HEK293 (cell line): ENCODE data around the gene TBC1D22A.

Experiments used
- CTCF ChIA-PET: fragments of 350-600 bp; formaldehyde crosslinking; extraction: SDS; loops from one replicate; lab custom pipeline; 2021; ENCODE audit warnings: antibody characterized with exemption; lab: Yijun Ruan, JAX
- POLR2A ChIA-PET: fragments of 300-600 bp; formaldehyde crosslinking; extraction: SDS; loops from one replicate; lab custom pipeline; 2020; ENCODE audit warnings: antibody characterized with exemption, inconsistent platforms; lab: Yijun Ruan, JAX
- H3K27ac ChIP-seq: fragments of 200-500 bp; sonication (Bioruptor generic); 2 replicates; pipeline ENCODE4 v1.5.1; 2014; ENCODE audit warnings: low read depth, low read length, control low read depth, inconsistent platforms; ENCODE audit errors: extremely low read depth
- H3K36me3 ChIP-seq, 2 experiments: fragments of 200-500 bp in 1 of 2; sonication (Bioruptor generic) in 1 of 2; 1 replicate in 1 of 2; 2 replicates in 1 of 2; pipeline ENCODE4 v1.5.1; 2014 to 2017; ENCODE audit warnings: inconsistent platforms in 2 of 2, low read length in 2 of 2; ENCODE audit not compliant: control insufficient read depth in 2 of 2, insufficient read depth in 1 of 2
- H3K4me1 ChIP-seq: fragments of 200-500 bp; sonication (Bioruptor generic); 2 replicates; pipeline ENCODE4 v1.5.1; 2014; ENCODE audit warnings: mild to moderate bottlenecking, low read length, inconsistent platforms; ENCODE audit not compliant: control insufficient read depth, insufficient read depth
- H3K4me3 ChIP-seq: 2 replicates; pipeline ENCODE4 v1.5.1; 2011; ENCODE audit warnings: low read depth, mild to moderate bottlenecking, control low read depth, low read length, moderate library complexity
- H3K9me3 ChIP-seq: fragments of 200-500 bp; sonication (Bioruptor generic); 2 replicates; pipeline ENCODE4 v1.5.1; 2014; ENCODE audit warnings: low read depth, low read length, inconsistent platforms; ENCODE audit not compliant: control insufficient read depth, insufficient read depth
- MYNN ChIP-seq: fragments of 450-650 bp; formaldehyde crosslinking; IDR thresholded peaks from 2 replicates; pipeline ENCODE4 v1.5.1; 2016; ENCODE audit warnings: missing biosample characterization, missing genetic modification characterization, borderline replicate concordance
- OVOL3 ChIP-seq: fragments of 450-650 bp; formaldehyde crosslinking; IDR thresholded peaks from 2 replicates; pipeline ENCODE4 v1.5.1; 2016; ENCODE audit warnings: missing biosample characterization, missing genetic modification characterization
- PRDM2 ChIP-seq: fragments of 450-650 bp; formaldehyde crosslinking; IDR thresholded peaks from 2 replicates; pipeline ENCODE4 v1.5.1; 2016; ENCODE audit warnings: missing biosample characterization, missing genetic modification characterization, borderline replicate concordance
- ZBTB17 ChIP-seq: fragments of 450-650 bp; formaldehyde crosslinking; IDR thresholded peaks from 2 replicates; pipeline ENCODE4 v1.5.1; 2016; ENCODE audit warnings: missing biosample characterization, missing genetic modification characterization
- ZEB2 ChIP-seq: fragments of 450-650 bp; formaldehyde crosslinking; IDR thresholded peaks from 2 replicates; pipeline ENCODE4 v1.5.1; 2016; ENCODE audit warnings: missing biosample characterization, missing genetic modification characterization
- ZFP3 ChIP-seq: fragments of 450-650 bp; formaldehyde crosslinking; IDR thresholded peaks from 2 replicates; pipeline ENCODE4 v1.5.1; 2016; ENCODE audit warnings: low read depth, missing biosample characterization, missing genetic modification characterization
- ZFP69B ChIP-seq: fragments of 450-650 bp; formaldehyde crosslinking; IDR thresholded peaks from 2 replicates; pipeline ENCODE4 v1.5.1; 2016; ENCODE audit warnings: missing biosample characterization, missing genetic modification characterization
- ZNF140 ChIP-seq: fragments of 450-650 bp; formaldehyde crosslinking; IDR thresholded peaks from 2 replicates; pipeline ENCODE4 v1.5.1; 2016; ENCODE audit warnings: missing biosample characterization, missing genetic modification characterization
- ZNF19 ChIP-seq: fragments of 450-650 bp; formaldehyde crosslinking; IDR thresholded peaks from 2 replicates; pipeline ENCODE4; 2016; ENCODE audit warnings: missing biosample characterization, missing genetic modification characterization, low read depth
- ZNF2 ChIP-seq: fragments of 450-650 bp; formaldehyde crosslinking; IDR thresholded peaks from 2 replicates; pipeline ENCODE4 v1.5.1; 2016; ENCODE audit warnings: missing biosample characterization, missing genetic modification characterization
- ZNF211 ChIP-seq: fragments of 450-650 bp; formaldehyde crosslinking; IDR thresholded peaks from 2 replicates; pipeline ENCODE4 v1.5.1; 2016; ENCODE audit warnings: low read depth, missing biosample characterization, missing genetic modification characterization
- ZNF223 ChIP-seq: fragments of 450-650 bp; formaldehyde crosslinking; IDR thresholded peaks from 2 replicates; pipeline ENCODE4 v1.5.1; 2016; ENCODE audit warnings: missing biosample characterization, missing genetic modification characterization
- ZNF23 ChIP-seq: fragments of 450-650 bp; formaldehyde crosslinking; IDR thresholded peaks from 2 replicates; pipeline ENCODE4 v1.5.1; 2016; ENCODE audit warnings: missing biosample characterization, missing genetic modification characterization, borderline replicate concordance
- ZNF341 ChIP-seq: fragments of 450-650 bp; formaldehyde crosslinking; IDR thresholded peaks from 2 replicates; pipeline ENCODE4; 2016; ENCODE audit warnings: low read depth, missing biosample characterization, missing genetic modification characterization
- ZNF449 ChIP-seq: fragments of 450-650 bp; formaldehyde crosslinking; IDR thresholded peaks from 2 replicates; pipeline ENCODE4 v1.5.1; 2017; ENCODE audit warnings: missing biosample characterization, mild to moderate bottlenecking, missing genetic modification characterization, moderate library complexity
- ZNF521 ChIP-seq: fragments of 450-650 bp; formaldehyde crosslinking; IDR thresholded peaks from 2 replicates; pipeline ENCODE4 v1.5.1; 2017; ENCODE audit warnings: missing biosample characterization, mild to moderate bottlenecking, missing genetic modification characterization
- ZNF621 ChIP-seq: fragments of 450-650 bp; formaldehyde crosslinking; IDR thresholded peaks from 2 replicates; pipeline ENCODE4 v1.5.1; 2017; ENCODE audit warnings: missing biosample characterization, missing genetic modification characterization
- ZNF645 ChIP-seq: fragments of 450-650 bp; formaldehyde crosslinking; IDR thresholded peaks from 2 replicates; pipeline ENCODE4; 2016; ENCODE audit warnings: missing biosample characterization, missing genetic modification characterization
- TF ChIP-seq, protein P1 (sequence below): fragments of 450-650 bp; formaldehyde crosslinking; IDR thresholded peaks from 2 replicates; pipeline ENCODE4 v1.5.1; 2016; ENCODE audit warnings: missing biosample characterization, missing genetic modification characterization
- TF ChIP-seq, protein P2 (sequence below): fragments of 450-650 bp; formaldehyde crosslinking; IDR thresholded peaks from 2 replicates; pipeline ENCODE4 v1.5.1; 2016; ENCODE audit warnings: missing biosample characterization, missing genetic modification characterization, low read depth

TBC1D22A gene

DNA sequence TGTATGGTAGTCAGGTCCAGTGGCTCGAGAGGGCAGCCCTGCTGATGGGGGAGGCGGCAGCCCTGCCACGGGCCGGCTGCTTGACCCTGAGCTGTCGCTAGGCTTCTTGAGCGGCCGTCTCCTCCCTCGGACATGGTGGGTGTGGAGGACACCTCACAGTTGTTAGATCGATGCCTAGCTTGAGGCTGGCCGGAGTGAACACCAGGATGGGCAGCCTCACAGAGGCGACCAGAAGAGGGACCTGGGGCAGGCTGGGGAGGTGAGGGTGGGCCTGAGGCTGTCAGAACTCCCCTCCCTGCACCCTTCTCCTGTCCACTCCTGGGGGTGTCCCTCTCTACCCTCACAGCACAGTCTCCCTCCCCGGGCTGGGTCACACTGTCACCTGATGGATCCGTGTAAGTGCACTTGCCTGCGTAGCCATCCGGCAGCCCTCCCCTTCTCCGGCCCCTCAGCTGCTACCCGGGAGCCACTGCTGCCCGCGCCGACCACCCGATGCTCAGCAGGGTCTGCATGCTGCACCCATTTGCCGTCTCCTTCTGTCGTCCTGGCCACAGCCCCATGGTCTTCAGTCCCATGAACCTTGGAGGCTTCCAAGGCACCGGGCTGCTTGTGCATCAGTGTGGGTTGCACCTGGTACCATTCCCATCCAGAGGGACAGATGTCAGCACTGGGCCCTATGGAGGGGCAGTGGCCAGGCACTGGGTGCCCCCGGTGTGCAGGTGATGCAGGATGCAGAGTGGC lies 394.1 kb downstream of the TBC1D22A start (continued):
- TF ChIP-seq, protein P1, sequence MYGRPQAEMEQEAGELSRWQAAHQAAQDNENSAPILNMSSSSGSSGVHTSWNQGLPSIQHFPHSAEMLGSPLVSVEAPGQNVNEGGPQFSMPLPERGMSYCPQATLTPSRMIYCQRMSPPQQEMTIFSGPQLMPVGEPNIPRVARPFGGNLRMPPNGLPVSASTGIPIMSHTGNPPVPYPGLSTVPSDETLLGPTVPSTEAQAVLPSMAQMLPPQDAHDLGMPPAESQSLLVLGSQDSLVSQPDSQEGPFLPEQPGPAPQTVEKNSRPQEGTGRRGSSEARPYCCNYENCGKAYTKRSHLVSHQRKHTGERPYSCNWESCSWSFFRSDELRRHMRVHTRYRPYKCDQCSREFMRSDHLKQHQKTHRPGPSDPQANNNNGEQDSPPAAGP (tag by site-specific recombination), result no peak
- TF ChIP-seq ZNF223 (tag by site-specific recombination) (no peak), ZNF449 (tag by site-specific recombination) (no peak), ZNF140 (tag by site-specific recombination) (no peak)
- TF ChIP-seq, all 188 proteins: peak for 0

DNA sequence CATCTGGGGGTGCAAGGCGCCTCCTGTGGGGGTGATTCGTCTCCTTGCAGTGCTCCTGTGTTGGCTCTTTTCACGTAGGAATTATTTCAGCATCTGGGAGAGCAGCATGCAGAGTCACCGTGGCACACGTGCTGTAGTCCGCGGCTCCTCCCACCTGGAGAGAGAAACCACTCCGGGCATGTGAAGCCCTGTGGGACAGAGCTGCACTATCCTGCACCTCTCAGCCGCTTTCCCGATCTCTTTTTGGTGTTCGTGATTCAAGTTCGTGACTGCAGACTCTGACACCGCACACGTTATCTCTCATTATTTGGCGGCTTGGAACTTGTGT lies 394.6 kb downstream of the TBC1D22A start:
- Histone ChIP-seq H3K9me3 (no peaks in the 10 kb centered on the region), H3K4me3 (no peak overlapping the region), H3K27ac (no peak overlapping the region), H3K36me3 (peaks cover 0 to 12% of the 10 kb centered on the region in 2 experiments; a peak in 1 of 3 replicates), H3K4me1 (no peaks in the 10 kb centered on the region)
- TF ChIP-seq ZNF645 (tag by site-specific recombination), result no peak
- no peak for TF ChIP-seq PRDM2
- ChIA-PET CTCF (no interaction called here), POLR2A (no interaction called here)

DNA sequence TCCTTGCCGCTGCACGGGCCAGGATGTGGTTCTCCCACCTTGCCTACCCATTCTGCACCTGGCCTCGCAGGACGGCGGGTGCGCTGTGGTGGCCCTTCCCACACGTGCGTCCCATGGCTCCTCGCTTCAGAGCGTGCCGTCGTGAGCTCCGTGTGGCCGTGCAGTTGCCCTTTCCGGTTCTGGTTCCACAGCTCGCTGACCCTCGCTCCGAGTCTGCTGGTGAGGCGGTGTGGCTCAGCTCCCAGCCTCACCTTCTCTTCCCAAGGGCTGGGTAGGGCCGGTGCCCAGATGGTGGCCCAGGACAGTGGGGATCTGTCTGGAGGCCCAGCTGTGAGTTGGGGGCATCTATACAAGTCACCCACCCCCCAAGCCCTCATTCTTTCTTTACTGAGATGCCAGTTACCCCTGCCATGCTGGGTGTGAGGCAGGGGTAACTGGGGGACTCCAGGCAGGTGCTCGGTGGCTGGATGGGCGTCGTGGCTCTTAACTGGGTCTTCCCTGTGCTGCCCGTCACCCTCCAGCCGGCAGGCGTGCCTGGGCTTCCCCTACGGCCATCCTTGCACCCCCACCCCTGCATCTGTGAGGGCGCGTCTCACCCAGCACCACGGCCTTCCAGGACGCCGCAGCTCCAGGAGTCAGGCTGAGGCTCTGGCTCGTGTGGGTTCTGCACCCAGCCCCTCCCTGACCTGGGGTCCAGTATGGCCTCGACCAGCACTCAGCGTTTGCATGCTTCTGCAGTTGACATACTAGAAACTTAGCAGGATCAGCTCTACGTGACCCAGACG lies 395.2 kb downstream of the TBC1D22A start:
- H3K4me1 ChIP-seq, result no peaks in the 10 kb centered on the region
- no peak overlapping the region for H3K27ac ChIP-seq
- ChIA-PET CTCF (interaction anchor here (0.5 kb wide), 1 partner anchor 395 kb away, joined by 3 read pairs; the partner anchor contains the start of gene TBC1D22A), POLR2A (no interaction called here)
- H3K4me3 ChIP-seq, result no peak overlapping the region
- no peaks in the 10 kb centered on the region for H3K9me3 ChIP-seq
- H3K36me3 ChIP-seq, result peaks cover 0 to 12% of the 10 kb centered on the region in 2 experiments; a peak in 1 of 3 replicates
- TF ChIP-seq ZBTB17 (tag by site-specific recombination) (no peak), ZEB2 (tag by site-specific recombination) (no peak), MYNN (tag by site-specific recombination) (no peak), ZNF341 (tag by site-specific recombination) (no peak), ZNF521 (no peak), ZNF23 (tag by site-specific recombination) (no peak), ZNF19 (tag by site-specific recombination) (no peak), ZNF2 (tag by site-specific recombination) (no peak), ZFP69B (tag by site-specific recombination) (no peak), ZNF621 (tag by site-specific recombination) (no peak), OVOL3 (no peak), ZNF211 (tag by site-specific recombination) (no peak), ZFP3 (tag by site-specific recombination) (no peak)
- TF ChIP-seq, protein P2, sequence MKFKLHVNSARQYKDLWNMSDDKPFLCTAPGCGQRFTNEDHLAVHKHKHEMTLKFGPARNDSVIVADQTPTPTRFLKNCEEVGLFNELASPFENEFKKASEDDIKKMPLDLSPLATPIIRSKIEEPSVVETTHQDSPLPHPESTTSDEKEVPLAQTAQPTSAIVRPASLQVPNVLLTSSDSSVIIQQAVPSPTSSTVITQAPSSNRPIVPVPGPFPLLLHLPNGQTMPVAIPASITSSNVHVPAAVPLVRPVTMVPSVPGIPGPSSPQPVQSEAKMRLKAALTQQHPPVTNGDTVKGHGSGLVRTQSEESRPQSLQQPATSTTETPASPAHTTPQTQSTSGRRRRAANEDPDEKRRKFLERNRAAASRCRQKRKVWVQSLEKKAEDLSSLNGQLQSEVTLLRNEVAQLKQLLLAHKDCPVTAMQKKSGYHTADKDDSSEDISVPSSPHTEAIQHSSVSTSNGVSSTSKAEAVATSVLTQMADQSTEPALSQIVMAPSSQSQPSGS (tag by site-specific recombination), result no peak
